GM12891 (cell line): ENCODE measurements around the gene STXBP5L.
"Not testable (repeated sequence)": the region's sequence is repeated elsewhere in the genome, so short reads cannot be mapped to it uniquely, and the experiment has no call there.

ENCODE experiments used
- DNase-seq: peaks from one replicate; pipeline ENCODE4 v3.0.0; 2011; ENCODE audit warnings: low spot score; ENCODE audit not compliant: insufficient read length
- FAIRE-seq: peaks from 2 replicates; lab custom pipeline; 2011; peaks lifted over from hg19 to GRCh38; lab: Jason Lieb, UNC
- PAX5 ChIP-seq: IDR thresholded peaks from 2 replicates; pipeline ENCODE4 v1.6.1; 2011; ENCODE audit warnings: low read length, moderate library complexity, mild to moderate bottlenecking; ENCODE audit not compliant: insufficient read depth, severe bottlenecking
- POLR2A ChIP-seq: IDR thresholded peaks from 2 replicates; pipeline ENCODE4 v1.6.1; 2011; ENCODE audit warnings: low read depth, low read length, control low read depth
- POLR2AphosphoS5 ChIP-seq: IDR thresholded peaks from 2 replicates; pipeline ENCODE4 v1.6.1; 2011; ENCODE audit warnings: low read depth, low read length, control low read depth
- POU2F2 ChIP-seq: IDR thresholded peaks from 2 replicates; pipeline ENCODE4 v1.6.1; 2011; ENCODE audit warnings: low read depth, mild to moderate bottlenecking, control low read depth, low read length, moderate library complexity
- SPI1 ChIP-seq: IDR thresholded peaks from 2 replicates; pipeline ENCODE4 v1.6.1; 2011; ENCODE audit warnings: low read depth, low read length, control low read depth
- TAF1 ChIP-seq: IDR thresholded peaks from 2 replicates; pipeline ENCODE4 v1.6.1; 2011; ENCODE audit warnings: low read depth, low read length, control low read depth

STXBP5L gene

DNA sequence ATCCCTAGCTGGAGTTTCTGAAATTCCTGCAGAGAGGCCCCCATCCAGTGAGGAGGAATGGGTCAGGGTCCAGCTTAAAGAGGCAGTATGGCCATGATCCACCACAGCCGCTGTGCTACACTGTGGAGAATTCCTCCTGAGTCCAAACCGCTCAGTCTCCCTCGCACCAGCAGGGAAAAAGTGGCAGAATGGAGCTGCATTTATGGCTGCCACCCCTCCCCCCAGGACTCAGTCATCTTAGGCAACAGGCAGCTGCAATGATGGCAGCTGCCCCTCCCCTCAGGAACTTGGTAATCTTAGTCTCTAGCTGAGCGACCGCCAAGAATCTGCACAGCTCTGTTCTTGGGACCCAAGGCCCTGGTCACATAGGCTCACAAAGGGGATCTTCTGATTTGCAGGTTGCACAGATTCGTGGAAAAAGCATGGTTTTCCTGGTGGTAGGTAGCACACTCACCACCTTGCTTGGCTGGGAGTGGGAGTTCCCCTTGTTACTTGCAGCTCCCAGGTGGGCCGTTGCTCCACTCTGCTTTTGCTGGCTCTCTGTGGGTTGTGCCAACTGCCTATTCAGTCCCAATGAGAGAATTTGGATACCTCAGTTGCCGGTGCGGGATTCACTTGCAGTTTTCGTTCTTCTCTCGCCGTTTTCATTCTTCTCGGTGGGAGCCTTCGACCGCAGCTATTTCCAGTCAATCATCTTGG, 204.1 kb downstream of the STXBP5L start:
- DNase-seq (no peak), FAIRE-seq (no peak)
- TF ChIP-seq PAX5: no peak
- TF ChIP-seq POLR2A: no peak
- TF ChIP-seq TAF1: no peak
- TF ChIP-seq POLR2AphosphoS5: no peak
- no peak for TF ChIP-seq POU2F2
- TF ChIP-seq SPI1: no peak

DNA sequence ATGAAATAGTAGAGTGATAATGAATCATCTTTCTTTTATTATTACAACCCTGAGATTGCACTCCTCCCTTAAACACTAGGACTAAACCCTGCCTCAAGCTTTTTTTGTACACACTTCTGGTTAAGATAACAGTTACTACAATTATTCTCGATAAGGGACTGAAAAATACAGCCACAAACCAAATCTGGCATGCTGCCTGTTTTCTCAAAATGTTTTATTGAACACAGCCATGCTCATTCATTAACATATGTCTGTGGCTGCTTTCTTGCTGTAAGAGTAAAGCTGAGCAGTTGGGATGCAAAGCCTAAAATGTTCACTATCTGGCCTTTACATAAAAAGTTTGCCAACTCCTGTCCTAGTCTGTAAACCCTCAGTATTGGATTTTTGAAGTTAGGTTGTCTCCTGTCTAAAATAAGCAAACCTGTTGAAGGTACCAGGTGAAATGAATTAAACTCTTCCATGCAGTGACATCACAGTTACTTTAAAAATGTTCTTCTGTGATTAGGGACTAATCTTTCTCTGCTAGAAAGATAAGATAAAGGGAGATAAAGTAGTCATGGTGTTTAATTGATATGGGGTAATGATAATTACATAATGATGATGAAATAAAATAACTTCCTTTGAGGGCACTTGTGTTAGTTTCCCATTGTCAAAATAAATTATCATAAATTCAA, 218.2 kb downstream of the STXBP5L start:
- DNase-seq (no peak), FAIRE-seq (no peak)
- TF ChIP-seq SPI1 (no peak), POLR2AphosphoS5 (no peak), PAX5 (no peak), TAF1 (no peak), POU2F2 (no peak), POLR2A (no peak)

DNA sequence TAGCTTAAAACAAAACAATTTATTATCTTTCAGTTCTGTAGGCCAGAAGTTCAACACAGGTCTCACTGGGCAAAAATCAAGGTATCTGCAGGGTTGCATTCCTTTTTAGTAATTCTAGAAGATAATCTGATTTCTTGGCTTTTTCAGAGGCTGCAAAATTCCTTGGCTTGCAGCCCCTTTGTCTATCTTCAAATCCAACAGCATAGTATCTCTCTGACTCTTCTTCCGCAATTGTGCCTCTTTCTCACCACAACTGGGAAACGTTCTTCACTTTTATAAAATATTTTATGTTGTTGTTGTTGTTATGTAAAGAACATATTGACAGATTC, 218.7 kb downstream of the STXBP5L start:
- TF ChIP-seq PAX5 (no peak), TAF1 (no peak), SPI1 (no peak), POLR2A (no peak), POLR2AphosphoS5 (no peak), POU2F2 (no peak)
- DNase-seq (no peak), FAIRE-seq (no peak)

DNA sequence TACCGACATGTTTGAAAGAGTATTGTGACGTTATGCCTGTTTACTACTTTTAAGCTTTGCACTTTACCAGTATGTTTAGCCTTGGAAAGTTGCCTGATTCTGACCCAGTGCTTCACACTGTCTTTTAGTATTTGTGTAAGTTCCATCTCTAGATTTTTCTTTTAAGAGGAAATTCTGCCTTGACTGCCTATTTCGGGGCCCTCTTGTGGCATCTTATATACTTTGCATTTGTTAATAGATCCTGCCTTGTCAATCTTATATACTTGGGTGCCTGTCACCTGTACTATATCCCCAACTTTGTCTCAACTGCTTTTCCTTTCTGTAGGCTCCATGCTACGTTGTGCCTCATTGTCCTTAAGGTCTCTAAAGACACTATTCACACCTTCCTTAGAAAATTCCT, 244.6 kb downstream of the STXBP5L start:
- DNase-seq (no peak), FAIRE-seq (no peak)
- TF ChIP-seq POU2F2 (no peak), SPI1 (no peak), PAX5 (no peak), POLR2A (no peak), TAF1 (no peak), POLR2AphosphoS5 (no peak)

DNA sequence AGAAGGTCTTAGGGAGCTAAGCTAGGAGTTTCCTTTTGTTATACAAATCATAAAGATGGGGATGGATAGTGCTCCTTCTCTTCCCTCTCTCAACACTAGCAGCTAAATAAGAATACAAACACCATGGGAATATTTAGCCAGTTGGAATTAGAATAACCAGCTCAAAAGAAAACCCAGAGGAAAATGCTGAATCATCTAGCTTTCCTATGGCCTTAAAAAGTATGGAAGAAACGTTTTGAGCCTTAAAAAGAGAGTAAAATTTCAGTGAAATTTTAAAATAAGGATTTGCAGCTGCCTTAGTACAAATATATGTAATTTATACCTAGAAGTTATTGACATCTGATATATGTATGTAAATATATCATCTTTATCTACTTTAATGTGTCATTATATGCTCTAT, 245.8 kb downstream of the STXBP5L start:
- FAIRE-seq: no peak
- DNase-seq: no peak
- TF ChIP-seq TAF1 (no peak), POLR2AphosphoS5 (no peak), POU2F2 (no peak)

DNA sequence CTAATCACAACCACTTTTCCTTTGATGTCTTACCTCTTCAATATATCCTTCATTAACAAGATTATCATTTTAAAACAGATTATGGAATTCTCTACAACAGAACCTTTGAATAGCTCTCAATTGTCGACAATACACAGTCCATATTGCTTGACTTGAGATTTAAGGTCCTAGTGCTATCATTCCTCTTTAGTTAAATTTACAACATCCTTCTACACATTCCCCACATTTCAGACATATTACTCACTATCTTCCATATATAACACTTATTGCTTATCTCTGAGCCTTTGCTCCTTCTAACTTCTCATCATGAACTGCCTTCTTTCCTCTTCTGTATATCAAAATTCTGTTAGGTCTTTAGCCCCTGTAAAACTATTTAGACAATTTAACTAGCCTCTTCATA, 247.0 kb downstream of the STXBP5L start:
- no peak for DNase-seq
- TF ChIP-seq POLR2A (no peak), POLR2AphosphoS5 (no peak), SPI1 (no peak)
- no peak for FAIRE-seq

DNA sequence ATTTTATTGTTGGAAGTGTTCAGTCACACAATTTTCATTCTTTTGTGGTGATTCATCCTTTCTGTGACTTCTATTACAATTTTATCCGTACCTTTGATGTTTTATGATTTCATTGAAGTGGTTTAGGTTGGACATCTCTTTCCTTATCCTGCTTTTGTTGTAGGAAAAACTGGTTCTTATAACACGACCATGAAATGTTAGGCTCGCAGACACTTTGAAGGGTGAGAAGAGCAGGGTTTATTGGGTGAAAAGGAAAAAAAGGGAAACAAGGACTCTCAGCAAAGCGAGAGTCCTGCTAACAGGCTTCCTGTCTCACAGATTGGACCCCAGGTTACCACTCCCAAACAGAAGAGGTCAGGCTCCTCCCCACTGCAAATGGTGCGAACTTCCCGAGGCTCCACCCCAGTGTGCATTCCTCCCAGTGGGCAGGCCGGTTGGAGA, 257.4 kb downstream of the STXBP5L start:
- no peak for TF ChIP-seq POLR2AphosphoS5
- no peak for TF ChIP-seq SPI1
- no peak for TF ChIP-seq POLR2A
- TF ChIP-seq POU2F2: no peak
- TF ChIP-seq TAF1: no peak
- TF ChIP-seq PAX5: no peak
- DNase-seq: no peak
- no peak for FAIRE-seq

DNA sequence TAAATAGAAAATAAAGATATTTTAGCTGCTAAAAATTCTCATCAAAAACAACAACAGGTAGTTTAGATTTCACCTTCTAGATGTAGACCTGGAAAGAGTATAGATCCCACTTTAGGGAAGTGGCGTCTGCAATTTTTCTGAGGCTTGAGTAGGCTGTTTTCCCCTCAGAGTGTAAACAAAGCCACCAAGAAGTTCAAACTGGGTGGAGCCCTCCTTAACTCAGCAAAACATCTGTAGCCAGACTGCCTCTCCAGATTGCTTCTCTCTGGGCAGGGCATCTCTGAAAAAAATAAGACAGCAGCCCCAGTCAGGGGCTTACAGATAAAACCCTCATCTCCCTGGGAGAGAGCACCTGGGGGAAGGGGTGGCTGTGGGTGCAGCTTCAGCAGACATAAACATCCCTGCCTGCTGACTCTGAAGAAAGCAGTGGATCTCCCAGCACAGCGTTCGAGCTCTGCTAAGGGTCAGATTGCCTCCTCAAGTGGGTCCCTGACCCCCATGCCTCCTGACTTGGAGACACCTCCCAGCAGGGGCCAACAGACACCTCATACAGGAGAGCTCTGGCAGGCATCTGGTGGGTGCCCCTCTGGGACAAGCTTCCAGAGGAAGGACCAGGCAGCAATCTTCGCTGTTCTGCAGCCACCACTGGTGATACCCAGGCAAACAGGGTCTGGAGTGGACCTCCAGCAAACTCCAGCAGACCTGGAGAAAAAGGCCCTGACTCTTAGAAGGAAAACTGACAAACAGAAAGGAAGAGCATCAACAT, 259.6 kb downstream of the STXBP5L start:
- no peak for DNase-seq
- FAIRE-seq: no peak
- TF ChIP-seq SPI1: no peak
- no peak for TF ChIP-seq POLR2AphosphoS5
- no peak for TF ChIP-seq POLR2A
- TF ChIP-seq POU2F2: no peak
- no peak for TF ChIP-seq TAF1
- no peak for TF ChIP-seq PAX5

DNA sequence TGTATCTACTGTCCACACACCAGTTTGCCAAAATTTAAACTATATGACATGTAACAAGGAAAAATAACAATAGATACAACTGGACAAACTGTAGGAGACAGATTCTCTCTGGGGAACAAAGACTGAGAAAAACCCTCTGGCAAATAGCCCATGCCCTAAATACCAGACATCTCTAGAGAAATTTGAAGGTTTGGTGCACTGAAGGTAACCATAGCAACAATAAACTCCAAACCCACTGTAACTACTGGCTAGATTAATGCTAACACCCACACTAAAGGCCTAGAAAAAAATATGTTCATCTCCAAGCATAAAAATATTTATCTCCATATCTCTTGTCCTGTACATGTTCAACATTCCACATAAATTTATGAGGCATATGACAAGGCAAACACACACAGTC, 267.1 kb downstream of the STXBP5L start:
- FAIRE-seq (no peak), DNase-seq (no peak)
- TF ChIP-seq TAF1: no peak
- no peak for TF ChIP-seq POU2F2
- no peak for TF ChIP-seq POLR2AphosphoS5
- TF ChIP-seq PAX5: no peak
- TF ChIP-seq POLR2A: no peak
- no peak for TF ChIP-seq SPI1

DNA sequence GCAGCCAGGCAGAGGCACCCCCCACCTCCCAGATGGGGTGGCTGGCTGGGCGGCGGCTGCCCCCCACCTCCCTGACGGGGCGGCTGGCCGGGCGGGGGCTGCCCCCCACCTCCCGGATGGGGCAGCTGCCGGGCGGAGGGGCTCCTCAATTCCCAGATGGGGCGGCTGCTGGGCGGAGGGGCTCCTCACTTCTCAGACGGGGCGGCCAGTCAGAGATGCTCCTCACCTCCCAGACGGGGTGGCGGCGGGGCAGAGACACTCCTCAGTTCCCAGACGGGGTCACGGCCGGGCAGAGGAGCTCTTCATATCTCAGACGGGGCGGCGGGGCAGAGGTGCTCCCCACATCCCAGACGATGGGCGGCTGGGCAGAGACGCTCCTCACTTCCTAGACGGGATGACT, 282.6 kb downstream of the STXBP5L start:
- FAIRE-seq, DNase-seq: not testable (repeated sequence)

DNA sequence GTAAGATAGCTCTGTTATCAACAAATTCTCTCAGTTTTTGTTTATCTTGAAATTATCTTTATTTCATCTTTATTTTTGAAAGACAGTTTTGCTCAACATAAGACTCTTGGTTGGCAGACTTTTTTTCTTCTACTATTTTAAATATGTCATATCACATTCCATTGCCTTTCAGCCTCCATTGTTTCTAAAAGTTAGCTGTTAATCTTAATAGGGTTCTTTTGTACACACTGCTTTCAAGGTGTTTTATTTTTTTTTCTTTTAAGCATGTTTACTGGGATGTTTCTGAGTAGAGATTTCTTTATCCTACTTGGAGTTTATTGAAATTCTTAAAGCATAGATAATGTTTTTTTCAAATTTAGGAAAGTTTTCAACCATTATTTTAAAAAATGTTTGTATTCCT, 294.6 kb downstream of the STXBP5L start:
- DNase-seq (no peak), FAIRE-seq (no peak)
- TF ChIP-seq POLR2AphosphoS5 (no peak), TAF1 (no peak), PAX5 (no peak), POLR2A (no peak), SPI1 (no peak), POU2F2 (no peak)
